ENCODE data around the gene POLR2F.

POLR2F gene

DNA sequence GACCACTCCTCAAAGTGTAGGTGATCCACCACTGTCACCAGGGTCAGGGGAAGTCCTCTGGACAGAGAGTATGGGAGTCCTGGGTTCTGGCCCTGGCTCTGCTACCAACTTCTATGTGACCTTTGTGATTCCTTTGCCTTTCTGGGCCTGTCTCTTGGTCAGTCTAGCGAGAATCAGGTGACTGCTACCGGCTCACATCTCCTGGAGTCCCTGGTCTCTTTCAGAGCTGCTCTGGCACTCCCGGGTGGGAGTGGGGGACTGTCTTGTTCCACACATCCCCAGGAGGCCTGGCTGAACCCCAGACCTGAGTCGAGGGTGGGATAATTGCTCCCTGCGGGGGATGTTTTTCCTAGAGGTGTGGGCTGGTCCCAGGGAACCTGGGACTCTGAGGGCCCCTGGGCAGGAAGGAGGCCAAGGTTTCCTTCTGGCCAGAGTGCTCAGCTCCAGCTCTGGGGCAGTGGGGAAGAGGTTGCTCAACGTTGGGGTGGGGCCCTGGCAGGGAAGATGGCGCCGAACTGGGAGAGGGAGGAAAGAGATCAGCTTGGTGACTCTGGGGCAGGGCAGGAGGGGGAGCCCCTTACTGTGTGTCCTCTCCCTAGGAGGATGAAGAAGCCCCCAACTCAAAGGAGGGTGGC is 28.8 kb downstream of the POLR2F start:
- DNase-seq (ENCODE audit: low read depth in 2 of 2) = no peak

DNA sequence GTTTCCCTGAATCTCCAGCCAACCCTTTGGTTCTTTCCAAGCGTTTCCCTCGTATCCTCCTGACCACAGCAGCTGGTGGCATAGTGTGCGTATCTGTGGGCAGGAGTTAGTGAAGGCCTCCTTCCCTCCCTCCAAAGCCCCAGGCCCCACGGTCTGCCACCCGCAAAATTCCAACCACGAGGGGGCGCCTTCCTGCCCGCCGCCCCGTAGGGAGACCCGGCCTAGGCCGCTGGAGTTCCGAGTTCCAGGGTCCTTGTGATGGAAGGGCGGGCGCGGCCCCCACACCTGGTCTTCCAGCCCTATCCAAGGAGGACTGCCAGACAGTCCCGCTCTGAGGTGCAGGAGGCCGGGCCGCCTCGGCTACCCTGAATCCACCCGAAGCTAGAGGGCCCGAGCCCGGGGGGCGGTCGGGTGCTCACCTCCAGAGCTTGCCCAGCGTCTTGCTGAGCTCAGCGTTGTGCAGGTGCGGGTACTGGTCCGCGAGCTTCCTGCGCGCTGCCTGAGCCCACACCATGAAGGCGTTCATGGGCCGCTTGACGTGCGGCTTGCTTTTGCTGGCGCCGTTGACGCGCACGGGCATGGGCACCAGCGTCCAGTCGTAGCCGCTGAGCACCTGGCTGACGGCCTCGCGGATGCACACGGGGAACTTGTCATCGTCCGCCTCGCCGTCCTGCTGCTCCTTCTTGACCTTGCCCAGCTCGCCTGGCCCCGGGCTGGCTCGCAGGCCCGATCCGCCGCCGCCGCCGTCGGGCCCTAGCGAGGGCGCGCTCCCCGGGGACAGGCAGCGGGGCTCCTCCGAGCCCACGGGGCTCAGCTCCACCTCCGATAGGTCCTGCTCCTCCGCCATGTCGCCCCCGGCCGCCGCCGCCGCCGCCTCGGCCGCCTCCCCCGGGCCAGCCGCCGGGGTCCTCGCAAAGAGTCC is 29.7 kb downstream of the POLR2F start:
- DNase-seq (ENCODE audit: low read depth in 2 of 2) = no peak

DNA sequence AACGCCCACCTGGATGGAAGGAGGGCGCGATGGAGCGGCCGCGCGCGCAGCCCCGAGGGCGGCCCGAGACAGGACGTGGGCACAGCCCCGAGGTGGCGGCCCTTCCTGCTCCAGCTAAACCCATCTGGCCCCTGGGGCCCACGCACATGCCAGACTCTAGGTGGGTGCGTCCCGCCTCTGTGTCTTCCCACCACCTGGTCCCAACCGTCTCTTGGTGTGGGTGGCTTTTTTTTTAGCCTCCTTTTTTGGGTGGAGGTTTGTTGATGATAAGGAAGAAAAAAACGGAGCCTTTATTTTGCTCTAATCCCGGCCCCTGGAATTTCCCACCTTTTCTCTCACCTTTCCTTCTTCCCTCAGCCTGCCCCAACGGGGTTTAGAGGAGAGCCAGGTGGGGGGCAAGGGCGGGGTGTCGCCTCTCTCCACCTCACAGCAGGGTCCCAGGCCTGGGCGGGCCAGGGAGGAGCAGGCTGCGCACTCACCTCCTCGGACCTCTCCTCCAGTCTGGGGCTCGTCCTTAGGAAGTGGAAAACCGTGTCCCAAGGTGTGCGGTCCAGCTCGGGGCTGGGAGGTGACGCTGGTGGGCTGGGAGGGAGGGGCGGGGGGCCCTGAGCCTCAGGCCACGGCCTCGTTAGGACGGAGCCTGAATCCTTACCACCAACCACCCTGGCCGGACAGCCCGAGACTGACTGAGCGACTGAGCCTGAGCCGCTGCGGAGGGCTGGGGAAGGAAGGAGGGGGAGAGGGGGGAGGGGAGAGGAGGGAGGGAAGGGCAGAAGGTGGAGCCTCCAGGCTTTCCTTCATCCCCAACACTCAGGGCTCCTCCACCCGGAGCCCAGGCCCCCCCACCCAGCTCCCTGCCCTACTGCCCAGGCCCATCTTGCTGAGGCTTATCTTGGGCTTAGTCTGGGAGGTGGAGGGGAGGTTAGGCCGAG is 30.6 kb downstream of the POLR2F start, which contains the start of gene SOX10:
Gene SOX10, minus strand, starts transcription at position 696 of the 932 bp plus-strand sequence. CDS start 771 bp downstream, outside the sequence.
- DNase-seq (ENCODE audit: low read depth in 2 of 2) = no peak

DNA sequence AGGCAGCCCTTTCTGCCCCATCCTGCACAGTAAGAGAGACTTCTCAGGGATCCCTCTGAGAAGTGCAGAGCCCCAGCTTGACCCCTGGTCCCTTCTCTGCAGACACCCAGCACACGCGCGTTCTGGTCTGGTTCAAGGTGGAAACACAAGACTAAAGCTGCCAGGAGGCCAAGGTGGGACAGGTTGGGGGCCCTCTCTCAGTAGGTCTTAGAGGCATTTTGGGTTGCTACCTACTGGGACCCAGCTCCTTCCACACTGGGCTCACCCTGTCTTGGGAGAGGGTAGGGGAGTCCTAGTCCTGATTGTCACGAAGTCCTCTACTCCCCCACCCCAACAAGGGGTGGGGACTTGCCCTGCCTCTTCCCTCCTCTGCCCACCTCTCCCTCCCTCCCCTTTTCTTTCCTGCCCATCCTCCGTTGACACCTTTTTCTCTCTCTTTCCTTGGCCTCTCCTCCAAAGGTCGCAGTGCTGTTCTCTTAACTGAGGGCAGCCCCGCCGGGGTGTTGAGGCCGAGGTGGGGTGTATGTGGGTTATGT is 31.6 kb downstream of the POLR2F start:
- DNase-seq (ENCODE audit: low read depth in 2 of 2) = no peak

DNA sequence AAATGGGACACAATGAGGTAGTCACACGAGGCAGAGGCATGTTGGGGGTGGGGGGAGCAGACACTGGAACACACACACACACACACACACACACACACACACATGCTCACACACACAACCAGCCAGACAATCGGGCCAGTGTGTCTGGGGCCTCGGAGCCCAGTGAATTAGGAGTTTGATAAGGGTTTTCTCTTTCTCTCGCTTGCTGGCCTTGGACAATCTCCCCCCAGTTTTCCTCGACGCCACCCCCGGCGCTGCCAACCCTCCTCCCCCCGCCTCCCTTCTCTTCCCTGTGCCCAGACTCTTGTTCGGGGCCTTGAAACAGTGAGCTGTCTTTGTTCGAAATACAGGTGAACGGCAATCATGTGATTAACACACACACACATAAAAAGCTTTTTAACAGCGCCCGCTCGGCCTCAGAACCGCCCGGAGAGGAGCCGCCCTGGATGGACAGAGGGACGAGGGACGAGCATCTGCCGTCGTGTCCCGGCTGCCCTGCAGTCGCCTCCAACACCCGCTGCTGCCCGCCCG is 32.3 kb downstream of the POLR2F start:
- DNase-seq (ENCODE audit: low read depth in 2 of 2) = no peak

DNA sequence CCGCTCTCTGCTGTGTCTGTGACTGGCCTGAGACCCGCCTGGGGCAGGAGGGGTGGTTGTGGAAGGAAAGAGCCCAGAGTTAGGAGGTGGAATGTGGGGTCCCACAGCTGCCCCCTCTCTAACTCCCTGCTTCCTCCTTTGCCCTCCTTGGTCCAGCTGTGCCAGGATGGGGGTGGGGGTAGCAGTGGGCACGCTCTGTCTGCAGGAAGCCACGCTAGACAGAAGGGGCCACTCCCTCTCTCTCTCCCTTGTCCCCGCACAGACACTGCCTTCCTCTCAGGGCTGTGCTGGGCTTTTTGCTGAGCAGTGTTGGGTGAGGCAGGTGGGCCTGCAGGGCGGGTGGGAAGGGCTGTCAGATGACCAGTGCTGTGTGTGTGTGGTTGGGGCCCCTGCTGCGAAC is 32.9 kb downstream of the POLR2F start:
- DNase-seq (ENCODE audit: low read depth in 2 of 2) = no peak

DNA sequence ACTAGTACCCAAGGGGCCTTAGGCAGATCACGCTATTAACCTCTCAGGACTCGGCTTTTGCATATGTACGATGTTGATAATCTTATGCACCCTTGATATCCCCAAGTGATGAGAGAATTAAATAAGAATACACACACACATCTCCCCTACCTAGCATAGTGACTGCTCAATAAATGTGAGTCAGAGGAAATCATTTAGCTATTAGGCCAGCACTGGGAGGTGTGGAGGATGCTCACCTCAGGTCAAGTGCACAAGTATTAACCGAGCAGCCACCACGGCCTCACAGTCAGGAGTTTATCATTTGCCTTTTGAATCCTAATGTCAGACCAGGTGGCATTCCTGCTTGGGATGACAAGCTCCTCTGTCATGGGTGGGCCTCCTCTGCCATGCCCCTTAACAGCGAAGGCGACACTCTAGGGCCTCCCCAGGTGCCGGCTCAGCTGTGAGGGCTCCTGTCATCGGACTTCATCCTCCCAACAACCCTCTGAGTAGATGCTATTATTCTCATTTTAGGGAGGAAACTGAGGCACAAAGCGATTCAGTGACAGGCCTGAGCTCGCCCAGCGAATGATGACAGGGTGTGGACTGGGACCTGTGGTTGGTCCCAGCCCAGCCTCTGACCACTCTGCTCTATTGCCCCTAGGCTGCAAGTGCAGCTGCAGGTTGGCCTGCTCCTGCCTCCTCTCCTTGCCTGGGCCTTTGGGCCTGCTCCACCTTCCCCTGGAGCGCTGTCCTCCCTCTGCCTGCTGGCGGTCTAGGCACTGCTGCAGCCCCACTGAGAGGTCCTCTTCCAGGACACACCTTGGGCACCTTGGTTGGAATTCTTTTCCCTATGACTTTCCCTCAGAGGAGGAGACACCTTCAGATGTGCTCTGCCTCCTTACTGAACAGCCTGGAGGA is 35.9 kb downstream of the POLR2F start:
- DNase-seq (ENCODE audit: low read depth in 2 of 2) = no peak

DNA sequence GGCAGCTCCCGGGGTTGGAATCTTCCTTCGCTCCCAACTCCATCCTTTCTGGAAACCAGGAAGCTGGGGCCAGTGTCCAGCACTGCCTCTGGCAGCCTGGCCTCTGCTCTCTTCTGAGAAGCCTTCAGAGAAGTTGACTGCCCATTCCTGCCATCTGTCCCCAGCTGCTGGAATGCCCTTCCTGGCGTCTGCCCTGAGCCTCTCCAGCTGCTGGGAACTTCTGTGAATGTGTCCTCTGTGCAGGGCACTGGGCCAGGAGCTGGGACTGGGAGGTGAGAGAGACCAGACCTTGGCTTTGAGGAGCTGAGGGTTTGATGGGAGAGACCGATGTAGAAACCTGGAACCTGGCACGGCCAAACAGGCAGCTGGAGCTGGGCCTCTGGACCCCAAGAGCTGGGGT is 36.8 kb downstream of the POLR2F start:
- no peak for DNase-seq (ENCODE audit: low read depth in 2 of 2)

DNA sequence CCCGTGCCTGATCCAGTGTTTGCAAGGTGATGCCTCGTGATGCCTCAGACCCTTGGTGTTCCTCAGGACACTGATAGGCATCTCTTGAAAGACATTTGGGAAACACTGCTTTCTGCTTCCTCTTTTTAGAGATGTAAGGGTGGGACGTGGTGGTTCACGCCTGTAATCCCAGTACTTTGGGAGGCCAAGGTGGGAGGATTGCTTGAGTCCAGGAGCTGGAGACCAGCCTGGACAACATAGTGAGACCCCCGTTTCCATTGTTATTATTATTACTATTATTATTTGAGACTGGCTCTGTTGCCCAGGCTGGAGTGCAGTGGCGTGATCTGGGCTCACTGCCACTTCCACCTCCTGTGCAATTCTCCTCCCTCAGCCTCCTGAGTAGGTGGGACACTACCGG is 37.4 kb downstream of the POLR2F start:
- DNase-seq (ENCODE audit: low read depth in 2 of 2) = no peak

DNA sequence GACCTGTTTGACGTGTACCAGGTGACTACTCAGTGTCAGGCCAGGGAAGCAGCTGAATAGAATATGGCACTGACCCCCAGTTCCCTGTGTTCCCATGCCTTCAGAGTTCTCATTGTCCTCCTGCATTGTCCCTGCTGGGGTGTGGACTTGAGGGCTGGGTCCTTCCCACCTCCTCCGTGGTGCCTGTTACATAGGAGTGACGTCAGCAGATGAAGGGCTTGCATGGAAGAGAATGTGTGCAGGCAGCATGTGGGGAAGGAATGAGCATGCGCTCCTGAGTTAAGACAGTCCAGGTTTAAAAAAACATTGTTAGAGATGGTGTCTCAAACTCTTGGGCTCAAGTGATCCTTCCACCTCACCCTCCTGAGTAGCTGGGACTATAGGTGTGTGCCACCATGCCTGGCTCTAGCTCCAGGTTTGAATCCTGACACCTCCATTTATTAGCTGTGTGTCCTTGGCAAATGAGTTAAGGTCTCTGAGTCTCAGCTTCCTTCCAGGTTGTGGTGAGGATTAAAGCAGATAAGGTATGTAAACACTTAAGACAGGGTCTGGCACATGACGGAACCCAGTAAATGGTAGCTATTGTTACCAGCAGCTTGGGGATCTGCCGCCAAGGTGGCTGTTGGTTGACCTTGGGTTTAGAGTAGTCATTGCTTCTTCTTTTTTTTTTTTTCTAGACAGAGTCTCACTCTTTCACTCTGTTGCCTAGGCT is 38.4 kb downstream of the POLR2F start:
- DNase-seq (ENCODE audit: low read depth in 2 of 2) = no peak

DNA sequence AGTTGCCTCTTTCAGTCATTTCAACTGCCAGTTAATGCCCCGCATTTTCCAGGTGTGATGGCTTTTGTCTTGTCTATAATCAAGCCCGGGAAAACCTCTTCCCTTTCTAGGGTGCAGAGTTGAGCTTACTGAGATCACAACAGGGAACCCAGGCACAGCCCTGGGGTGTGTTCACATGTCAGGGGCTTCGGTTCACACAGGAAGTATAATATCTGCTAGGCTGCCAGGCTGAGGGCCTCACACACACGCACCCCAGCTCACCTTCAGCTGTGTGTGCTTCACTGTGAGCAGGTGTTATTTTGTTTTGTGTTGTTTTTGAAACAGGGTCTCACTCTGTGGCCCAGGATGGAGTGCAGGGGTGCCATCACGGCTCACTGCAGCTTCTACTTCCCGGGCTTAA is 40.5 kb downstream of the POLR2F start:
- peak; percentile 4 to 11 for DNase-seq (ENCODE audit: low read depth in 2 of 2)

DNA sequence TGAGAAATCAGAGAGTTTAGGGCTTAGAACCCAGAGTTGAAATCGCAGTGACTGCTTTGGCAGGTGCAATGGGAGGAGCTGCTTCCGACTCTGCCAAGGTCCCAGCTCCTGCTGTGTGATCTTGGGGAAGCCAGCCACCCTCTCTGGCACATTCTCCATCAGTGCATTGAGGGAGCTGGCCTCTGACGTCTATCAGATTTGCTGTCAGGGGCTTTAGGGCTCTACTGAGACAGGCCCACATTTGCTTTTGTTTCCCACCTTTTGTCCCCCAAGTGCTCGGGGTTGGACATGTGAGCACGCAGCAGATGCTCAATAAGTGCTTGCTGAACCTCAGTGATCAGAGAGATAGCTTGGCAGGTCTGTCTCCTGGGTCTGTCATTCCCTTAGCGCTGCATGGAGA is 41.5 kb downstream of the POLR2F start:
- no peak for DNase-seq (ENCODE audit: low read depth in 2 of 2)

DNA sequence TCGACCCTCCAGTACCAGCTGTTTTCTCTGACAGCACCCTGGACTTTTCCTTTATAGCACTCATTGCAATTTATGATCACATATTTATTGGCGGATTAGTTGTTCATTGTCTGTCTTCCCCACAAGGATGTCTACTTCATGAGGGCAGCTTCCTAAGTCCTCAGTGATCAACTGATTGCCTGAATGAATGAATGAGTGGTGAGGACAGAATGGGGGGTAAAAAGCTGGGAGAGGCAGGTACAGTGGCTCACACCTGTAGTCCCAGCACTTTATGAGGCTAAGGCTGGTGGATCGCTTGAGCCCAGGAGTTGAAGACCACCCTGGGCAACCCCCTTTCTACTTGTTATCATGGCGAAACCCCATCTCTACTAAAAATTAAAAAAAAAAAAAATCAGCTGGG is 42.0 kb downstream of the POLR2F start:
- DNase-seq (ENCODE audit: low read depth in 2 of 2) = no peak

DNA sequence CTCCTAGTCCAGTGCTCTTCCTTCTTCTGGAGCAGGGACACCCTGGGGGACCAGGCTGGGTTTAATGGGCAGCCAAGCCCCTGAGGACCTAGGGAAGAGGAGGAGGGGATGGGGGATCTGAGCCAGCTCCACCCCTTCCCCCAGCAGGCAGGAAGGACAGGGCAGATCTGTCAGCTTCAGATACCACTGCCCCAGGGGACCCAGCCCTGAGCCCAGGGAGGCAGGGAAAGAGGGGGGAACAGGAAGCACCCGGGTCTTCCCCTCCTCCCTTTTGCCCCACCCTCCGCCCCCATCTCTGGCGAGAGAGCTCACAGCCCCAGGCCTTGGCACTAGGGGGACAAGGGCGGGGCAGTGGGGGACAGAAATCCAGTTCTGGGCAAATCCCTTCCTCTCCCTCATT is 42.6 kb downstream of the POLR2F start:
- no peak for DNase-seq (ENCODE audit: low read depth in 2 of 2)

DNA sequence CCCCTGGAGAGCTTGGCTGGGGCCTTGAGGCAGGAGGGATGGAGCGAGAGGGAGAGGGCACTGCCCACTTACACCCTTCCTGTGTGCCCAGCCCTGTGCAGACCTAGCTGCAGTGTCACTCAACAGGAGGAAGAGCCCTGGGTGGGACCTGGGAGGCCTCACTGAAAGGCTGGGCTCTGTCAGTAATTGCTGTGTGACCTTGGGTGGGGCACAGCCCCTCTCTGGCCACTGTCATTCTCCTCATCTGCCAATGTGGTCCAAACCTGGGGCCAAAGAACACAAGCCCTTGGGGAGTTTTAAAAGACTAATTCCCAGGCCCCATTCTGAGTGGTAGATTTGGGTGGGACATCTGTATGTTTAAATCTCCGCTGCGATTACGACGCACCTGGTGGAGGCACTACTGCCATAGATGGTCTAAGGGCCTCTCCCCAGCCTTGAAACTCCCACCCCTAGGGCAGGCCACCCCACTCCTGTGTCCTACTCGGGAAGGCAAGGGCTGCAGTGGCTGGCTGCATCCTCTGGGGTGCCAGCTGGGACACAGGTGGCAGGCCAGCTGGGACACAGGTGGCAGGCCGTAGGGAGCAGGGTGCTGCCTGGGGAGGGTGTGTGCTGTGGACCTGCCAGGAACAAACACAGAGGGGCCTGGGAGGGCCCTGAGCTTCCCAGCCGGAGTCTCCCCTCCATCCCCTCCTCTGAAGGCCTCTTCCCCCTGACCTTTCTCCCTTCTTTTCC is 43.2 kb downstream of the POLR2F start:
- no peak for DNase-seq (ENCODE audit: low read depth in 2 of 2)

DNA sequence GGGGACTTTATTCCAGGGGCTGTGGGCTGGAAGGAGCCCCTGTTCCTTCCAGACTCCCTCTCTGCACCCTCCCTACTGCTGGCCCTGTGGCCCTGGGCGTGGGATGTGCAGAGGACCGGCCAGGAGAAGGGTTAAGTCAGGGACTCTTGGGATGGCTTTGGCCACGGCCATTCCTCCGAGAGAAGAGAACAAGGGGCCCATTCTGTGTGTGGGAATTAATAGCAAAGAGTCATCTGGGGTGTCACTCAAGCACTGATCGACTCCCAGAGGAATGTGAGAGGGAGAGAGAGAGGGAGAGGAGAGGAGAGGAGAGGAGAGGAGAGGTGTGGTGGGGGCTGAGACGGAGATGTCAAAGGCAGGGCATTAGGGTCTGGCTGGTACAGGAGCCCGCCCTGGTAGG is 45.0 kb downstream of the POLR2F start:
- DNase-seq (ENCODE audit: low read depth in 2 of 2) = no peak

DNA sequence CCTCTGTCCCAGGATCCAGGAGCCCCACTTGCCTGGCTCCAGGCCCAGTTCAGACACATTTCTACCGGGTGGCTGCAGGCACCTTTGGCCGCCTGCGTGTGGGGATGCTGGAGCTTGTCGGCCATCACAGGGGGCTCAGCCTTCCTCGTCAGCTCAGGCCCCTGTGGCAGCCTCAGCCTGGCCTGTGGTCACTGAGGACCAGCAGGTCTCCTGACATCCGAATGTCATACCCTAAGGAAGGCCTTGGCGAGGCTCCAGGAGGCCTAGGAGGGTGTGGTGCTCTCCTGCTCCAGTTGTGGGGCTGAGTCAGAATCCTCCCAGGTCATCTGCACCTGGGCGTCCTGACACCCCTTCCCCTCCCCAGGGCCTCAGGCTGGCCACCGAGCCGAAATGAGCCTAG is 45.7 kb downstream of the POLR2F start:
- no peak for DNase-seq (ENCODE audit: low read depth in 2 of 2)

DNA sequence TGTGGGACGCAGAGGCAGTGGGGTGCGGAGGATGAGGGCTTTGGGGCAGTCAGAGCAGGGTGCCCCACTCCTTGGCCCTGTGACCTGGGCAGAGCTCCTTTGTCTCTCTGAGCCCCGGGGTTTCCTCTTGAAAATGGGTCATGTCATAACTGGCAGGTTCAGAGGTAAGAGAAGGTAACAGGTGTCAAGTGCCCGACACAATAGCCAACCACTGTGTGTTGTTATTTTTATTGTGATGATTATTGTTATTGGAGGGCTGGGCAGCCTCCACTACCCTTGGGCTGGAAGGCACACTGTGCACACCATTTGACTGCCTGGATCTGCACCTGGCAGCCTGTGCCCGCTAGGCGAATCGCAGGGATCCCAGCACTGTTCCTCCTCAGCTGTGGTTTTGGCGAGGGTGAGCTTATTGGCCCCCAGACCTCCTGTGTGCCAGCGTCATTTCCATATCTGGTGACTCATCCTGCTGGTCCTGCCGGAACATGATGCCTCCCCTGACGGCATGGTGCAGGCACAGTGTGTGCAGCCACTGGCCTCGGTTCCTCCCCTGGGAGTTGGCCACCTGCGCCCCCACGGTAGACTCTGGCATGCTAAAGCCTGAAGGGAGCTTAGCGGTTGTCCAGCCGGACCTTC is 46.3 kb downstream of the POLR2F start:
- no peak for DNase-seq (ENCODE audit: low read depth in 2 of 2)

DNA sequence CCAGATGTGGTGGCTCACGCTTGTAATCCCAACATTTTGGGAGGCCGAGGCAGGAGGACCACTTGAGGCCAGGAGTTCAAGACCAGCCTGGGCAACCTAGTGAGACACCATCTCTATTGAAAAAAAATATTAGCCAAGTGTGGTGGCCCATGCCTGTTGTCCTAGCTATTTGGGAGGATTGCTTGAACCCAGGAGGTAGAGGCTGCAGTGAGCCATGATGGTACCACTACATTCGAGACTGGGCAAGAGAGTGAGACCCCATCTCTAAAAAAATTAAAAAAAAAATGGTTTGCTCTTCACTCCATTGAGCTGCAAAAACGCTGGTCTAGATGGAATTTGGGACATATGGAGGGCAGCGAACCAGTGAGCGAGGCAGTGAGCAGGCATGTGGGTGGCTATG is 52.4 kb downstream of the POLR2F start:
- DNase-seq (ENCODE audit: low read depth in 2 of 2) = no peak
